Activated naive CD8-positive, alpha-beta T cell treated with anti-CD3 and anti-CD28 coated beads, Interleukin-2, amount 50 U/mL, for 16 hours (primary cell): ENCODE measurements around the gene SLC16A12.
"Not testable (repeated sequence)": the region's sequence is repeated elsewhere in the genome, so short reads cannot be mapped to it uniquely, and the experiment has no call there.

Experiments
- DNase-seq: peaks from one replicate; pipeline ENCODE4 v3.0.0-alpha.2; 2020; ENCODE audit warnings: low read depth, low spot score

SLC16A12 gene

DNA sequence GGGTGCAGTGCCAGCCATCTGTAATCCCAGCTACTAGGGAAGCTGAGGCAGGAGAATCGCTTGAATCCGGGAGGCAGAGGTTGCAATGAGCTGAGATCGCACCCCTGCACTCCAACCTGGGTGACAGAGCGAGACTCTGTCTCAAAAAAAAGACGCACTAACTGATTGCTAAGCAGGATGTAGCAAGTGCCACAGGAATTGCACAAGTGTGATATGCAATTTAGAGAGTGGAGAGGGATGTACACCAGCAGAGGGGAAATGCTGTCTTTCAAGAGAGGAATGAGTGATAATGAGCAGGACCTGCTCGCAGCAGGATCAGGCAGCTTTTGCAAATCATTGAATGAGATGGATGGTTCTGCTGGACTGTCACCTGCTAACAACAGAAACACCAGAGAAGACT is 13.3 kb upstream of the SLC16A12 start:
- no peak for DNase-seq

DNA sequence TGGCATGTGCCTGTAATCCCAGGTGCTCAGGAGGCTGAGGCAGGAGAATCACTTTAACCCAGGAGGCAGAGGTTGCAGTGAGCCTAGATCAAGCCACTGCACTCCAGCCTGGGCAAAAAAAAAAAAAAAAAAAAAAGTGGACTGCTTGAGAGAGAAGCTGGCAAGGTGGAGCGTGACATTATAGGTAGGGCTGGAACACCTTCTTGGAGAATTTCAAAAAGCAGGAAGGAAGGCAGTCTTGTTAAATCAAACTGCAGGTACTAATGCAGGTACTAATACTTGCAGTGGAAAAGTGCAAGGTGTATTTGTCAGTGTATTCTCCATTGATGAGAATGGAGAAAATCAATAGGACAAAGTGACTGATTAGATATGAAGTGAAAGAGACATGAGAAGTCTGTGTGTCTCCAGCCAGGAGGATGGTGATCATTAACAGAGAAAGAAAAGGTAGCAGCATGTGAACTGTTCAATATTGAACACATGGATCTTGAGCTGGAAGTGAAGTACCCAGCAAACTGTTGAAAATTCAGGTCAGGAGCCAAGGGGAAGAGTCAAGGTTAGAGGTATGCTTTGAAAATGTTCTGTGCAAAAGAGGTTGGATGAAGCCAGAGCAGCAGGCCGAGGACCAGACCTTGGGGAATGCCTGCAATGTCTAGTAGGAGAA is 12.6 kb upstream of the SLC16A12 start:
- DNase-seq, result no peak

DNA sequence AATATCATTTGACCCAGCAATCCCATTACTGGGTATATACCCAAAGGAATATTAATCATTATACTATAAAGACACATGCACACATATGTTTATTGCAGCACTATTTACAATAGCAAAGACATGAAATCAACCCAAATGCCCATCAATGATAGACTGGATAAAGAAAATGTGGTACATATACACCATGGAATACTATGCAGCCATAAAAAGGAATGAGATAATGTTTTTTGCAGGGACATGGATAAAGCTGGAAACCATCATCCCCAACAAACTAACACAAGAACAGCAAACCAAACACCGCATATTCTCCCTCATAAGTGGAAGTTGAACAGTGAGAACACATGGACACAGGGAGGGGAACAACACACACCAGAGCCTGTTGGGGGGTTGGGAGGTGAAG is 11.3 kb upstream of the SLC16A12 start:
- DNase-seq, result not testable (repeated sequence)

DNA sequence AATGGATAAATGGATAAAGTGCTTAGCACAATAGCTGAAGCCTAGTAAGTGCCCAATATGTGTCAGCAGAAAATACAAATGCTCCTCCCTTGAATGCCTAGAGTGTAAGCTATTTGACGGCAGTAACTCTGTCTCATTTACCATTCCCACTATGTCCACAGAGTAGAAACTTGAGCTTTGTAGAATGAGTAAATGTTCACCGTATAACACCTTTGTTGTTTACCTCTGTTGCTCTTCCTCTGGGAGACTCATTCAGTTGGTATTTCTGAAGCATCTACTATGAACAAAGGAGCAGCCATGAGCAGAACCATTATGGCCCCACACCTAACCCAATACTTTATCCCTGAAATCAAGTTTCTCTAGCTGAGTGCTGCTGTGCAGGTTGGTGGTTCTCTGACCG is 8.4 kb upstream of the SLC16A12 start:
- DNase-seq, result no peak

DNA sequence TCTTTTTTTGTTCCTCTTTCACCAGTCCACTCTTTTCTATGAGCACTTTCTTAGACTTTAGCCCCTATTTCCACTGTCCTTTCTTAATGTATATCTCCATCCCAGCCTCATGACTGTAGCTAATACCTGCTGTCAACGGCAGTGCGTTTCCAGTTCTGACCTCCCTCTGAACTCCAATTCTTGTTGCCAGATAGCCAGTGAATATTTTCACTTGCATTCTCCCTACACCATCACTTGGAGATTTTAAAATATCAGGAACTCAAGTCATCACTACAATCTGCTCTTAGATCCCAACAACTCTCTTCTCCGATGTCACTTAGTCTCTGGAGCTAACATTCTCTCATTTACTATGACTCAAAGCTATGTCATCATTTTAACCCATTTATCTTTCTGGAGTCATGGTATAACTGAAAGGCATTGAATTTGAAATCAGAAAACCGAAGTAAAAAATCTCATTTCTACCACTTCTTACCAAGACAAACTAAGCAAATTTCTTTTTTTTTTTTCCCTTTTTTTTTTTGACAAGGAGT is 5.1 kb upstream of the SLC16A12 start:
- no peak for DNase-seq

DNA sequence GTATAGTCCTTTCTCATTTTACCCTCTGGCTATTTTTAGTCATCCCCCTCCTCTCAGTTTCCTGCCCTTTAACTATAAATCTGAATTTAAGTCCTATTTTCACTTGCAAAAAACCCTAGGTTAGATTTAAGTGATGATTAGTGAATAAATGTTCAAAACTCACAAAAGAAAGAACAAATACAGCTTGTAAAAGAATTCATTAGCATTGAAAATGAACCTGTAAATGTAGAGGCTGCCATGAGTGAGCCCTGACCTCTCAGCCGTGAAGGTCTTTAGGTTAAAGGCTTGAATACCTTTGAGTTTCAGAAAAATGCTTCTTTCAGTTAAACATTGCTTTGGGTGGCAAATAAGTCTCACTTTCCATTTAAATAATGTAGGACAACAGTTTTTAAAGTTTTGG is 2.0 kb upstream of the SLC16A12 start:
- DNase-seq, result no peak

DNA sequence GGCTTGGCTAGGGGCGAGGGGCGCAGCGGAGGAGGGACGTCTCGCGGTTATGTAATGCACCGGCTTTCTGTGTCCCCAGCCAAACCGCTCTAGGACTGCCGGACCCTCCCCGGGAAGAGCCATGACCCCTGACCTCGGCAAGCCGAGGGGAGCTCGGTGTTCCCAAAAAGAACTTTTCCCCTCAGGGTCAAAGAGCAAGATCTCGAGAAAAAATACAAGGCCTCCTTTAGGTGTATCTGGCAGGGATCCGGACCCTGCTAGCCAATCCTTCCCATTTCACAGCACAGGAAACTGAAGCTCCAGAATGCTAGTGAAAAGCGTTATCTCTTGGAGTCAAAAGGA is 590 bp upstream of the SLC16A12 start:
- no peak for DNase-seq

DNA sequence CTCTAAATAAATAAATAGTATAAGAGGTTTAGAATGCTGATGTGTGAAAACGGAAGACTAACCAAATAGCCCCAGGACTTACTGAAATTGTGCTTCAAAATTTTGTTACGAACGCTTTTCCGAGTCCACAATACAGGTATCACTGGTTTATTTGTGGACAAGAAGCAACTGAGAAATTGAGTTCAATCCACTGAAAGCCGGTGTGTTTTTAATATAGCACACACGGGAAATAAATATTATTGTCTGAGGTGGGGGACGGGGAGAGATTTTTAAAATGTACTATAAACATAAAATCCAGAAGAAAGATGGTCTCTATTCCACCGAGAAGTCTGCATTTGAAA is 598 bp downstream of the SLC16A12 start:
- no peak for DNase-seq

DNA sequence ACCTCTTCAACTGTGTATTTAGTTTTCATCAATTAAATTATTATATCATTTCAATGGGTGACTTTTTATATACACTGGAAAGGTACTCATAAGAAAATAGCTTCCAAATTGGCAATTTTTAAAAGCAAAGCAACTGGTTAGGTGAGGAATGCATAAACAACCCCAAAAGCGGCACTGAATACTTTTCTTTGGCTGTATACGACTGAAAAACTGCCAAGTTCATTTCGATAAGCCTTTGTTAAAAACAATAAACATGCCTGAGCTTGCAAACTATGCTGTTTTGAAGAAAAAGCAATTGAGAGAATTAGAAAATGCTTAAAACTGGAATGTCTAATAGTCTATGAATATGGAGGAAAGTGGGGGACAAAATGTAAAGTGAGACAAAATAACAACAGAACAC is 2.9 kb downstream of the SLC16A12 start:
- no peak for DNase-seq

DNA sequence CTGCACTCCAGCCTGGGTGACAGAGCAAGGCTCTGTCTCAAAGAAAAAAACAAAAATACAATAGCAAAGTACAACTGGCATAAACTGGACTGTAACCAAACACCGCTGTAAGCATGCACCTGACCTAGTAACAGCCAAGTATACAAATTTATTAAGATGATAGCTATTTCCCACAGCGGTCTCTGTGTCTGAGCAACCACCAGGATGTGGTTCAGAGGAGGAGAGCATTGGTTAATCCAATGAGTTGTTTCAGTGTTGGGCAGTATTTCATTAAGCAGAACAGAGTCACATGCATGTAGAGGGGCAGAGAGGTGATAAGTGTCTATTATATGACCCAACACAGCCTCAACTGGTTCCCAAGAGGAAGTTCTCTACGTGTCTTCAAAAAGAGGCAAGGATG is 4.0 kb downstream of the SLC16A12 start:
- no peak for DNase-seq

DNA sequence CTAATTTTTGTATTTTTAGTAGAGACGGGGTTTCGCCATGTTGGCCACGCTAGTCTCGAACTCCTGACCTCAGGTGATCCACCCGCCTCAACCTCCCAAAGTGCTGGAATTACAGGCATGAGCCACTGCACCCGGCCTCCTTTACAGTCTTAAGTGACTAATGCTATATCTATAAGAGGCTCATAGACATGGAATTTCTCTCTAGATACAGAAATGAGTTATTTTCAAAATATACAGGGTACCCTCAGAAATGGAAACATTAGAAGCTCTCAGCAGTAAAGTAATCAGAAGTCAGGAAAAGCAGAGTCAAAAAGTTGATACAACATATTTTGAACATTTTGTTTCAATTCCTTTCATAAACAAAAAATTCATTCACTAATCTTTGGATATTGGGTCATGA is 5.7 kb downstream of the SLC16A12 start:
- DNase-seq, result not testable (repeated sequence)

DNA sequence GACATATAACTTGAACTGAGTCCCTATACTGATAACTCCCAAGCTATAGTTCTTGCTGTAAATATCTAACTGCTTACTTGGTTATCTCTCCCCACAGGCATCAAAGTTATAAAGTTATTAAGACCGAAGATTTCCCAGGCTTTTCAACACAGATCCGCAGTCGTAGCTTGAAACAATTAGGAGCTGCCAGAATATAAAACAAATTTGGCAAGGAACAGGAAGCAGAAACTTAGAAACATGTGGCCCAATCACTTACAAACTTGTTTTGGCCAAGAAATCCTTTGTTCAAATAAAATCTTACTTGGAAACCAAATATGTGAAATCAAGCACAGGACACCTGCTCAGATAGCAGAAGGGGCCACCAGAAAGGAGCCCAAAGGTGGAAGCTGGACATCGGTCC is 9.0 kb downstream of the SLC16A12 start:
- no peak for DNase-seq

DNA sequence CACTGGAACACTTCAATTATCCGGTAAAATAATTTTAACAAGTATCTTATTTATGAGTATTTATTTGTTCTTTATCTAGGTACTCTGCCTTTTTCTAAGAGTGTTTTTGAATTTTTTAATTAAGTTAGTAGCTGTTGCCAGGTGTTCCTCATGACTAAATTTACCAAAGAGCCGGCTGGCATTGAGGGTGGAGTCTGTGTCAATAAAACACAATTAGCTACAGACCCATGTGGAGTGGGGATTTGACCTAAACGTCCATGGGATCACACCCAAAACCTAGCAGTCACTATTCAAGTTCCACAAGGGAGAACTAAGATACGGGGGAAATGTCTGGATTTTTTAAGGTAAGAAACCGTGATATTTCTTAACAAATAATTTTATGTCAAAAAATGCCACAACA is 9.8 kb downstream of the SLC16A12 start:
- DNase-seq, result no peak

DNA sequence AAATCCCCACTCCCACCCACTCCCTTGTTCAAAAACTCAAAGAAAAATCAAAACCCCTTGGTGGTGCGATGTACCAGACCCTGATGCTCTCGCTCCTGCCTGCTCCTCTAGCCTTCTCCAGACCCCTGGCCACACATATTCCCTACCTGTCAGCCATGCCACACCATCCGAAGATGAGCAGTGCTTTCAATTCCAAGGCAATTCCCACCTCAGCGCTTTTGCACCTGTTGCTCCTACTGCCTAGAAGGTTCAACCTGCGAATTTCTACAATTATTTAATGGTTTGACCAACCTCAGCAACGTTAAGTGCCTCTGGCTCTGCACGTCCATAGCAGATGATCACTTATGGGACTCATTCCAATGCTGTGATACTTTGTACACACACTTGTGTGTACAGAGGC is 11.1 kb downstream of the SLC16A12 start:
- no peak for DNase-seq

DNA sequence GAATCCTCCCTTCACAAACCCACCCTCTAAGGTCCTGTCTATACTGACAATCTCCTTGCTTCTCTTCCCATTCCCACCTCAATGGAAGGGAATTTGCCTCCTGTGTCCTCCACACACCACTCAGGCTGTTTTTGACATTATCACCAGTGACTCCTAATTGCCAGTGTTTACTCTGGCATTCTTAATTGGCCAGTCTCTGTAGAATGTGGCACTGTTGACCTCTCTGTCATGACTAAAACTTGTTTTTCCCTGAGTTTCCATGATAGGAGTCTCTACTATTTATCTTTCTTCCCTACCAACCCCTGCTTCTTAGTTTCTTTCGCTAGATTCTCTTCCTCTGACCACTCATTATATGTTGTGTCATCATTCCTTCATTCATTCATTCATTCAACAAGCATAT is 12.1 kb downstream of the SLC16A12 start:
- DNase-seq, result no peak

DNA sequence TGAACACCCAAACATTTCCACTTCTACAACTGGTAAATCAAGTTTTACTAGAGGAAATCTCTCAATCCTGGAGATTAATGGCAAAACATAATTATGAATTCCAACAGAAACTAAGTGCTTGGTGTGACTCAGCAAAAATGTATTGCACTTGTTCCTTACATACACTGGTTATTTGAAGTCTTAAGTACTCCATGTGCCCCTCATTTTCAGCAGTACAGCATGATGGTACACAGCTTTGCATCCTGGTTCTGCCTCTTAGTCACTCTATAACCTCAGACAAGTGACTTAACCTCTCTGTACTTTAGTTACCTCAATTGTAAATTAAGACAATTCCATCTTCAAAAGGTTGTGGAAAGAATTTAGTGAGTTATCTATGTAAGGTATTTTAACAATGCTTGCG is 12.9 kb downstream of the SLC16A12 start:
- no peak for DNase-seq

DNA sequence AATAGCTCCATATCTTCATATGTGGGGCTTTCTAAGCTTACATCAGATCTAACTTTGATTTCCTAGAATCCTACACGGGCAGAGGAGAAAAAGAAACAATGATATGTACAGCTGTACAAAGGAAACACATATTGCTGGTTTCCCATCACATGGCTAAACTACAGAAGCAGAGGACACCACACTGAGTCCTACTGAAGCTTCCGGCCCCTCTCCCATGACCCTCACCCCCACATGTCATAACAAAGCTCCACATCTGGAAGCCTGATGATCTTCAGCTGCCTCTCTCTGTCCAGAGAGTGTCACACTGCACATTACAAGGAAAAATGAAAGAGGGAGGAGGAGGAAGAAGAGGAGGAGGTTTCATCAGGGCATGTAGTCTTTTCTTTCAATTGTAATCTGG is 14.0 kb downstream of the SLC16A12 start:
- DNase-seq, result no peak

DNA sequence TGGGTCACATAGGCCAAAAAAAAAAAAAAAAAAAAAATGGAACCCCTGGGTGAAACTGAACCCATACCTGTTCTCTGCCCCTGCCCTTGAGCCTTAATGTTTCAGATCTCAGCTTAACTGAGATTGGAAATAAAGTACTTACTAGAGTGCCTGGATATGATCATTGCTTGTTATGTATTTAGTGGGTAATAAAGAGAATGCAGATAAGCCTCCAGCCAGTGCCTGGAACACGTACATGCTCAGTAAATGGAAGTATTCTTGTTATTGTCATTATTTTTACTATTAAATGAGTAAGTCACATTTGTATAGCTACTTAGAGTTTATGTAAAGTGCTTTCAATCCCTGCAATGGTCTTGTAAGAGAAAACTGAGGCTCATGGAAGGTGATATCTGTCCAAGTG is 14.7 kb downstream of the SLC16A12 start:
- no peak for DNase-seq

DNA sequence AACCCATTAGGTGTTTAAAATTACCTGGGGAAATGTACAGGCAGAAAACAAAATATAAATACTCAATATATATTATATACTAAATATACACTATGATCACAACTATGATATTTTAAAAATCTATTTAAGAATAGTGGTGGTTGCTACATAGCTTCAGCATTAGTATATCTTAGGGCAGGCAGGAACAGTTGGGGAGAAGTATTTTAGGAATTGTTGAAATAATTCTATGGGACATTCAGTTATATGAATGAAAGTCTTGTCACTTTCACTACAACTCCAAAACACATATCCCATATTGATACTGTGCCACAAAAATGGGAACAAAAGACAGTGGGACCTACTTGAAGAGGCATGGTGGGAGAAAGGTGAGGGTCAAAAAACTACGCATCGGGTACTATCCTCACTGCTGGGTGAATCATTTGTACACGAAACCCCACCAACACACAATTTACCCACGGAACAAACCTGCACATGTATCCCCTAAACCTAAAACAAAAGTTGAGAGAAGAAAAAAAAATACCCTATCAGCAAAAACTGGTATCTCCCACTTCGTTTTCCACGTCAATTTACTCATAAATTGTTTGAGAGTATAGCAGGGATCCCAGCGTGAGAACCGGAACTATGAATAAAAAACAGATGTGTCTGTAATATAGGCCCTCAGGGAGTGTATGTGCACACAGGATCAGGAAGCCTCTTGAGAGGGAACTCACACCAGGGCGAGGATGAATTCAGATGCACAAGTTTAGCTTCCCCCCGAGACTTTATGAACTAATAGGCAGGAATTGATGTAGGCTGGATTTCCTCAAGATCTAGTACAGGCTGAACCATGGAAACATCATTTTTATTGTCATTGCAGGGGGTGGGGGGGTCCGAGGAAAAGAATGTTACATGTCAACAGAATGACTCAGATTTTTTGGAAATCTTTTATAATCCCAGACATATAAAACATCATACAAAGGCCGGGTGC is 16.2 kb downstream of the SLC16A12 start:
- no peak for DNase-seq

DNA sequence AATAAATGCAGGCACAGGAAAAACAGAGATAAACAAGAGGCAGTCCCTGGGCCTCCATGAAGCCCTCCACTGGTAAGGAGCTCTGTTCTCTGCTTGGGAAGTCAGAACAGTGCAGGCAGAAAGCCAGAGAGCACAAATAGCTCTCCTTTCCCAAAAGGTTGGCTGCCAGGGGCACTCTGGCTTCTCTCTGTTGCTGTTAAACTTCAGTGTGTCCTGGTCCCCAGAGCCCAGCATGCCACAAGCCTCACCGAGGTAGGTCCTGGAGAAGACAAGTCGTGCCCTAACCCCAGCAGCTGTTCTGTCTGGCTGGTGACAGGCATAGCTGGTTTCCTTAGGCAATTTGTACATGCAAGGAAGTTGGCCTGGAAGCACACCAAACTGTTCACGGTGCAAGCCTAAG is 17.3 kb downstream of the SLC16A12 start:
- DNase-seq, result no peak

DNA sequence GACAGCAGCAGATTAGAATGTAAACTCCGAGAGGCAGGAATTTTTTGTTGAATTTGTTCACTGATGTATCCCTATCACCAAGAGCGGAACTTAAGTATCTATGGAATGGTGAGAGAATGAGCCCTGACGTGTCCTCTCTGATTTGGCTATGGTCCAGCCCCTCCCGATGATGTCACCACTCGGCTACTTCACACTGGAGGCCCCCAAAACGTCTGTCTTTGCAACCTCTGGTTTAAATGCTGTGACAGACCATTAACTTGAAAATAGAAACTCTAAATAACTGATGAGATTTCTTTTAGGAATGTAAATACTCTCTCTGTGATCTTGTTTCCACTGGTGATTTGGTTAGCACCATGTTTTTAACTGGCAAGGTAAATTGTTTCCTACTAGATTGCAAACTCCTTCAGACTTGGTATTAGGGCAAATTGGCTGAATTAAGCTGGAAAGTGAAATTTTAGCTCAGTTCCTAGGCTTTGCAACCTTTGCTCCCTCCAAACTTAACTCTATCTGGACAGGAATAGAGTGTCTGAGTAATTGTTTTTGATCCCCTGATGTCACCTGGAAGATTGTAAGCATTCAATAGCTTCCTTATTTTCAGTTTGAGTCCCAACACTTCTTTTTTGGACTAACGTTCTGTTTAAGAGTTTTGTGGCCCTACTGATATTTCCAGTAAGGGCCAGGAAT is 19.1 kb downstream of the SLC16A12 start:
- DNase-seq, result no peak

DNA sequence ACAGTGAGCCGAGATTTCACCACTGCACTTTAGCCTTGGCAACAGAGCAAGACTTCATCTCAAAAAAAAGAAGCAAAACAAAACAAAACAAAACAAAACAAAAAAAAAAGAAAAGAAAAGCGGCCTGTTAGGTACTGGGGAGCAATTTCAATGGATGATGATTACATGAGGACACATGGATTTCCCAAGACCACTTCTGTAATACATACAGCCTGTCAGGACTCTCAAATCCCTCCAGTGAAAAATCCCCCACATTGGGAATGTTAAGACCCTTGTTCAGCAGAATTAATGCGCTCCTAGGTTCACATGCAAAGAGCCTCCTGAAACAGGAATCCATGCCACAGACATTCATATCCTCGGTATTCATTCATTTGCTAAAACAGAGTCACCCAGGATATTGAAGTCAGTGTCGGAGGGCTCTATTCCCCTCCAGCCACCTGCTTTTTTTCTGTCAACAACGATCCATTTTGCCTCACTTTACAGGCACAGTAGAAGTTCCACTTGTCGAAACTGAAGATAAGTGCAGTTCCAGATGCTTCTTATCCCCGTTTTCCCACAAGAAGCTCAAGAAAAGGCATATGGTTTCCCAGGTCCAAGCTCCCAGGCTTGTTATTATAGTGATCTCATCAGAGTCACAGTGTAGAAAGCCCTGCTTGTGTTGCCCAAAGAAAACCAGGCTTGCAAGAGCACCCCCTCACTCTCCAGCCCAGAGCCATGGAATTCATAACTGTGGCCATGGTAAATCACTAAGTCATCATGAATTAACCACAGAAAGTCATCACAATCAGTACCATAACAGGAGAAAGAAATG is 20.2 kb downstream of the SLC16A12 start:
- DNase-seq, result no peak
